ENCODE results near the gene PITX1. TPM values are rescaled to one million over a fixed set of nuclear protein-coding genes. Genes with fewer than 3 reads are reported as not detected.
A peak's percentile ranks its signal among the peaks of the same experiment; 100 is the strongest.

Gene PITX1
- total RNA-seq, 1 experiment from 2014 or later = 173 TPM

DNA sequence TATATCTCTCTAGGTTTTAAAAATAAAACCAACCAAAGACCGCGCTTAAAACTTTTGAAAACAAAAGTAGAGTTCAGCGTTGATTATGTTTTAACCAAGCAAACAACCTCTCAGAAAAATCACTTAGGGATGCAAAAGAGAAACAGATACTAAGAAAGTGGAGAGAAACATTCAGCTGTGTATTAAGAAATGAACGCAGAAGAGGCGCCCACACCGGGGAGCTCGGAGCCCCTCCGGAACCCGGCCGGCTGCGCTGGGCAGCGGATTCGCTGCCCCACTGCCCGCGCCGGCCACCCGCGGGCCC, 1.4 kb downstream of the PITX1 start:
- Histone ChIP-seq H4K20me1 (ENCODE audit: insufficient read depth, low read depth, low read length) (peaks cover 42% of the 10 kb centered on the region), H3K27ac (ENCODE audit: low read length) (peak overlapping the region; percentile 97), H2AFZ (ENCODE audit: low read length) (no peak overlapping the region), H3K4me1 (ENCODE audit: low read length) (peaks cover 63% of the 10 kb centered on the region), H3K79me2 (ENCODE audit: low read length) (peaks cover 56% of the 10 kb centered on the region), H3K9me3 (ENCODE audit: low read length) (no peaks in the 10 kb centered on the region), H3K9me2 (replicated peaks; ENCODE audit: insufficient read depth, low read length) (no peaks in the 10 kb centered on the region), H3K36me3 (ENCODE audit: insufficient read depth, low read length) (peaks cover 46% of the 10 kb centered on the region), H3K27me3 (ENCODE audit: low read length) (no peaks in the 10 kb centered on the region), H3K4me2 (ENCODE audit: low read depth, low read length, poor library complexity, severe bottlenecking) (peak overlapping the region; percentile 76), H3K4me3 (ENCODE audit: low read length) (peak overlapping the region; percentile 90), H3K9ac (ENCODE audit: low read length) (peak overlapping the region; percentile 98)
- DNase-seq = no peak

DNA sequence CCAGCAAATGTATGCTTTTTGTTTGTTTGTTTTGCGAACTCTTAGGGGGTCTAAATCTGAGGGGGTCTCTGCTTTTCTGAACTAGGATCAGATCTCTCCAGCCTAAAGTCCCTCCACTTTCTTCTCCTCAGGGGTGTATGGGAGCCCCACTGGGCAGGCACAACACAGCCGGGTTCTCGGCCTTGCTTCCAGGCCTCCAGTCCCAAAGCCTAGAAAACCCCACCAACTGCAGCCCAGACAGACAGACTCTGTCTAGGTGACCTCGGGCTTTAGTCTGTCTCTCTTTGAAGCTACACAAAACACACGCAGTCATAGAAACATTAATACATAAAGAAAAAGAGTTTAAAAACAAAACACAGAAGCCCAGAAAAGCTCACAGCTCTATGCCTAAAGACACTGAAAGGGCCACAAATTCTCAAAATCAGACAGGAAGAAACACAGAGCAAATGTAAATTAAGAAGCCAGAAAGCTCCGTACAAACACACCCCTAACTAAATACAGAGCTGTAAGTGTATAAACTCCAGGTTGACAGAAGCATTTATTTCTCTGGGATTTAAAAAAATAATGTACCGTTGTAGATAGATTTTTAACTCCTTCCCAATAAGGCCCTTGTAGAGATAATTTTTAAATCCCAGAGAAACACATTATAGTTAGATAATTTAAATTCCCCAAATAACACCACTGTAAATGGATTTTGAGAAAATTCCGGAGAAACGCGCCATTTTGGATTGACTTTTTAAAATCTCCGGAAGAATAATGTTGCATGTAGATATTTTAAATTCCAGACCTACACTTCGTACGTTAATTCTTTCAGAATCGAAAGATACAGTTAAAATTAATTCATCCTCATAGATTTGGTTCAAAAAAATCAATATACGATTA, 2.0 kb downstream of the PITX1 start:
- Histone ChIP-seq H3K27ac (ENCODE audit: low read length) (peak overlapping the region; percentile 97), H2AFZ (ENCODE audit: low read length) (no peak overlapping the region), H3K4me3 (ENCODE audit: low read length) (peak overlapping the region; percentile 90), H3K9ac (ENCODE audit: low read length) (peak overlapping the region; percentile 98), H3K36me3 (ENCODE audit: insufficient read depth, low read length) (peaks cover 51% of the 10 kb centered on the region), H3K9me3 (ENCODE audit: low read length) (no peaks in the 10 kb centered on the region), H3K9me2 (replicated peaks; ENCODE audit: insufficient read depth, low read length) (no peaks in the 10 kb centered on the region), H3K4me2 (ENCODE audit: low read depth, low read length, poor library complexity, severe bottlenecking) (peak overlapping the region; percentile 76), H3K4me1 (ENCODE audit: low read length) (peaks cover 57% of the 10 kb centered on the region), H3K79me2 (ENCODE audit: low read length) (peaks cover 56% of the 10 kb centered on the region), H4K20me1 (ENCODE audit: insufficient read depth, low read depth, low read length) (peaks cover 46% of the 10 kb centered on the region), H3K27me3 (ENCODE audit: low read length) (no peaks in the 10 kb centered on the region)
- peak; percentile 68 for DNase-seq

DNA sequence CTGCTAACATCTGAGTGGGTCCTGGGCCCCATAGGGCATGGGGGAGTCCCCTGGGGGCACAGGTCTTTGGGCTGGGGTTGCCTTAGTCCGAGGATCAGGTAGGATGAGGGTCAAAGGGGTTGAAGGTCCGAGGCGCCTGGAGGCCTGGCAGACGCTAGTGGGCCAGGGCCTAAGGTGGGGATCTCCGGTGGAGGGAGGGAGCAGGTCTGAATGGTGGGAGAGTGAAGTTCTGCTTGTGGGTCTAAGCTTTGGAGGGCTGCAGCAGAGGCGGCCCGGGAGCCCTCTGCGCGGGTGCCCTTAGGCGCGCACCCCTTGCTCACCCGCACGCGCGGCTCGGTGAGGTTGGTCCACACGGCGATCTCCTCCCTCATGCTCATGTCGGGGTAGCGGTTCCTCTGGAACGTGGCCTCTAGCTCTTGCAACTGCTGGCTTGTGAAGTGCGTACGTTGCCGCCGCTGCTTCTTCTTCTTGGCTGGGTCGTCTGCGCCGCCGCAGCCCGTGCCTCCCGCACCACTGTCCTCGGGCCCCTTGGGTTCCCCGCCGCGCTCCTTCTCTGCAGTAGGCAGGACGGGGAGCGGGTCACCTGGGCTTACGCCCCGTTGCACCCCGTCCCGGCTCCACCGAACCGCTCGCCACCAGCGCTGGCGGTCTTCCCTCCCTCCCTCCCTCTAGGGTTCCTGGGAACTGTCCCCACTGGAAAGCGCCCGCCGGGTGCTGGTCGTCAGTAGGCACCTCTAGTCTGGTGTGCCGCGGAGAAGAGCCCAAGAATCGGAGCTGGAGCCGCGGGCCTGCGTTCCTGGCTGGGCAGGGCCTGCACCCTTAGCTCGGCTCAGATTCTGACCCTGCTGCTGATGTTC, 2.8 kb downstream of the PITX1 start:
- H3K27me3 ChIP-seq (ENCODE audit: low read length) = no peaks in the 10 kb centered on the region
- H2AFZ ChIP-seq (ENCODE audit: low read length) = no peak overlapping the region

DNA sequence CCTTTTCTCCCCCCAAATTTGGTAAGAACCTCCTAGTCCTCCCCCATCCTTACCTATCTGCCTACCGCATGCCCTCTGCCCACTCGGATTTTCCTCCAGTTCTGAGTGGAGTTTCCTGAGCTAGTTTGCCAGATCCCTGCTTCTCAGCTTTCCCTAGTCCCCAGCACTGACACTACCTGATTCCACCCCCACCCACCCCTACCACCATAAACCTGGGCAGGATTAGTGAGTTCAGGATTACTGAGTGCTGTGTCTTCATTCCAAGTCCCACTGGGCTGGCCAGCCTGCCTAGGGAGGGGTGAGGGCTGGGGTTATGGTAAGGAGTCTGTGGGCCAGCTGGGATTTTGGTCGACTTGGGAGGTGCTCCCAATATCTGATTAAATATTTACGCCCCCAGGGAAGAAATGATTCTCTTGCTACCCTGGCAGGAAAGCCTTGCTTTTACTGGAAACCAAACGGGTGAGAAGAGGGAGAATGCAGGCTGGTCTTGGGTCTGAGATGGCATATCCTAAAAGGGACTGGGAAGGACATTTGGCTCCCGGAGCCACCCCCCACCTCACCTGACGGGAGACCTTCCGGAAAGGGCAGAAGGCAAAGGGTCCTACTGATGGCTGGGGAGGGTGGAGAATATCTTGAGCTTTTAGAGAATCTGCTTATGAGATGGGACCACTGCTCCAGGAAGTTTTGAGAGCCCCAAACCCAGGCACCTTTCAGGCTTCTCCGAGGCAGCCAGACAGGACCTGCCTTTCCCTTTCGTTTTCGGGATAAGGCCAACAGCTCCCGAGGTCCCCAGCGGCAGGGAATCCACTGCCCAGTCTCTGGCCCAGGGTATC, 3.7 kb downstream of the PITX1 start:
- DNase-seq = no peak
- no peaks in the 10 kb centered on the region for H3K27me3 ChIP-seq (ENCODE audit: low read length)
- peaks cover 46% of the 10 kb centered on the region for H4K20me1 ChIP-seq (ENCODE audit: insufficient read depth, low read depth, low read length)
- peaks cover 40% of the 10 kb centered on the region for H3K4me1 ChIP-seq (ENCODE audit: low read length)
- H2AFZ ChIP-seq (ENCODE audit: low read length) = no peak overlapping the region
- peaks cover 55% of the 10 kb centered on the region for H3K79me2 ChIP-seq (ENCODE audit: low read length)
- H3K9me2 ChIP-seq (replicated peaks; ENCODE audit: insufficient read depth, low read length) = no peaks in the 10 kb centered on the region
- H3K4me3 ChIP-seq (ENCODE audit: low read length) = peak overlapping the region; percentile 13; the same call in 1 of the 2 replicates
- H3K36me3 ChIP-seq (ENCODE audit: insufficient read depth, low read length) = peaks cover 51% of the 10 kb centered on the region
- H3K27ac ChIP-seq (ENCODE audit: low read length) = peak overlapping the region; percentile 97
- no peaks in the 10 kb centered on the region for H3K9me3 ChIP-seq (ENCODE audit: low read length)
- peak overlapping the region; percentile 98; the same call in 1 of the 2 replicates for H3K9ac ChIP-seq (ENCODE audit: low read length)
- H3K4me2 ChIP-seq (ENCODE audit: low read depth, low read length, poor library complexity, severe bottlenecking) = peak overlapping the region; percentile 76

More for the DNA sequence above, 2.8 kb downstream of the PITX1 start:
- Histone ChIP-seq H4K20me1 (ENCODE audit: insufficient read depth, low read depth, low read length) (peaks cover 46% of the 10 kb centered on the region), H3K4me3 (ENCODE audit: low read length) (peak overlapping the region; percentile 90), H3K79me2 (ENCODE audit: low read length) (peaks cover 56% of the 10 kb centered on the region), H3K4me1 (ENCODE audit: low read length) (peaks cover 49% of the 10 kb centered on the region), H3K9me2 (replicated peaks; ENCODE audit: insufficient read depth, low read length) (no peaks in the 10 kb centered on the region), H3K27ac (ENCODE audit: low read length) (peak overlapping the region; percentile 97), H3K9me3 (ENCODE audit: low read length) (no peaks in the 10 kb centered on the region), H3K9ac (ENCODE audit: low read length) (peak overlapping the region; percentile 98), H3K4me2 (ENCODE audit: low read depth, low read length, poor library complexity, severe bottlenecking) (peak overlapping the region; percentile 76), H3K36me3 (ENCODE audit: insufficient read depth, low read length) (peaks cover 51% of the 10 kb centered on the region)
- no peak for DNase-seq

DNA sequence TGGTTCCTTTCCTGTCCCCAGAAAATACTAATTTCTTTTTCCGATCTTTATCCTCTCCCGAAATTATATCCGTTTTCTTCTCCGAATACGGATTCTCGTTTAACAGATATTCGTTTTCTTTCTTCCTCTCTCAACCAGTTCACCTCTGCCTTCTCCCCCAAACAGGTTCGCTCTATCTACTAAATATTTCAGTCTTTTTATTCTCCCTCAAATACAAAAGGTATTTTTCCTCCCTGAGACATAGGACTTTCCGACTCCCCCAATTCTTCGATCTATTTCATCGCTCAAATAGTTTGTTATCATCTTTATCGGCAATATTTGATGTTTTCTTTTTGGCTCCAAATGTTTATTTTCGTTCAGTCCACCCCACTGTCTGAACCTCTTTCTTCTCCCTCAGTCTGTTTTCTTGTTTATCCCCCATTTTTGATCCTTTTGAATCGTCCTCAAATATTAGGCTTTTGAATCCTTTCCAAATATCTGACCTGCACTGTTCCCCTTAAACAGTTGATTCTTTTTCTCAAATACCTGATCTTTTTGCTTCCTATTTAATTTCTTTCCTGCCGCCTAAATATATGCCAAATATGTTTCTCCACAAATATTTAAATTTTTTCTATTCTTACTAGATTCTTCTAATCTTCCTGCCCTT, 4.4 kb downstream of the PITX1 start:
- Histone ChIP-seq H3K27me3 (ENCODE audit: low read length) (no peaks in the 10 kb centered on the region), H3K36me3 (ENCODE audit: insufficient read depth, low read length) (peaks cover 51% of the 10 kb centered on the region), H3K4me2 (ENCODE audit: low read depth, low read length, poor library complexity, severe bottlenecking) (no peak overlapping the region), H3K9me2 (replicated peaks; ENCODE audit: insufficient read depth, low read length) (no peaks in the 10 kb centered on the region), H3K27ac (ENCODE audit: low read length) (peak overlapping the region; percentile 97), H3K79me2 (ENCODE audit: low read length) (peaks cover 47% of the 10 kb centered on the region), H3K4me1 (ENCODE audit: low read length) (peaks cover 33% of the 10 kb centered on the region), H3K9me3 (ENCODE audit: low read length) (no peaks in the 10 kb centered on the region), H2AFZ (ENCODE audit: low read length) (no peak overlapping the region), H4K20me1 (ENCODE audit: insufficient read depth, low read depth, low read length) (peaks cover 46% of the 10 kb centered on the region), H3K4me3 (ENCODE audit: low read length) (no peak overlapping the region), H3K9ac (ENCODE audit: low read length) (no peak overlapping the region)
- no peak for DNase-seq

DNA sequence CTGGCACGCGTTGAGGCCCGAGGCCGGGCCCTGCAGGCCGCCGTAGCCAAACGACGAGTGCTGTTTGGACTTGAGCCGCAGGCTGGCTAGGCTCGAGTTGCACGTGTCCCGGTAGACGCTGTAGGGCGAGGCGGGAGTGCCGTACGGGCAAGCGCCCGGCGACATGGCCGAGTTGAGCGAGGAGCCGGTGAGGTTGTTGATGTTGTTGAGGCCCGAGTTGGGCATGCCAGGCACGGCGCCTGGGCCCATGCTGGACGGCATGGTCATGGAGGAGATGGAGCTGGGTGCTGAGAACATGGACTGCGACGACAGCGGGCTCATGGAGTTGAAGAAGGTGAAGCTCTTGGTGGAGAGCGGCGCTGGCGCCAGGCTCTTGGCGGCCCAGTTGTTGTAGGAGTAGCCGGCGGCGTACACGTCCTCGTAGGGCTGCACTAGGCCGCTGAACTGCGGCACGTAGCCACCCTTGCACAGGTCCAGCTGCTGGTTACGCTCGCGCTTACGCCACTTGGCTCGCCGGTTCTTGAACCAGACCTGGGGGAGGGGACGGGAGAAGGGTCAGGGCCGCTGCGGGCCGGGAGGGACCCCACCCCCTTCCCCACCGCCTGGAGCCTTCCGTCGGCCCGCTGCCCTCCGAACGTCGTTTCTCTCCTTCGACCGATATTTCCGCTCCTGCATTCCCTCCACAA, 5.1 kb downstream of the PITX1 start:
- DNase-seq = no peak
- peaks cover 32% of the 10 kb centered on the region for H3K4me1 ChIP-seq (ENCODE audit: low read length)
- H3K4me2 ChIP-seq (ENCODE audit: low read depth, low read length, poor library complexity, severe bottlenecking) = no peak overlapping the region
- no peak overlapping the region for H3K9ac ChIP-seq (ENCODE audit: low read length)
- peaks cover 45% of the 10 kb centered on the region for H3K79me2 ChIP-seq (ENCODE audit: low read length)
- H3K36me3 ChIP-seq (ENCODE audit: insufficient read depth, low read length) = peaks cover 51% of the 10 kb centered on the region
- no peak overlapping the region for H3K4me3 ChIP-seq (ENCODE audit: low read length)
- H3K9me2 ChIP-seq (replicated peaks; ENCODE audit: insufficient read depth, low read length) = no peaks in the 10 kb centered on the region
- no peaks in the 10 kb centered on the region for H3K9me3 ChIP-seq (ENCODE audit: low read length)
- peaks cover 46% of the 10 kb centered on the region for H4K20me1 ChIP-seq (ENCODE audit: insufficient read depth, low read depth, low read length)
- no peak overlapping the region for H2AFZ ChIP-seq (ENCODE audit: low read length)
- H3K27me3 ChIP-seq (ENCODE audit: low read length) = no peaks in the 10 kb centered on the region
- H3K27ac ChIP-seq (ENCODE audit: low read length) = no peak overlapping the region
